GM18858 (cell line): ENCODE data around the gene COL27A1.
"Not testable (repeated sequence)": the region's sequence is repeated elsewhere in the genome, so short reads cannot be mapped to it uniquely, and the experiment has no call there.

Experiments used
- ATAC-seq: cut with Tn5 transposase; IDR thresholded peaks from one replicate; pipeline ENCODE4 v1.9.1; 2021; ENCODE audit not compliant: unreplicated experiment

The COL27A1 gene

DNA sequence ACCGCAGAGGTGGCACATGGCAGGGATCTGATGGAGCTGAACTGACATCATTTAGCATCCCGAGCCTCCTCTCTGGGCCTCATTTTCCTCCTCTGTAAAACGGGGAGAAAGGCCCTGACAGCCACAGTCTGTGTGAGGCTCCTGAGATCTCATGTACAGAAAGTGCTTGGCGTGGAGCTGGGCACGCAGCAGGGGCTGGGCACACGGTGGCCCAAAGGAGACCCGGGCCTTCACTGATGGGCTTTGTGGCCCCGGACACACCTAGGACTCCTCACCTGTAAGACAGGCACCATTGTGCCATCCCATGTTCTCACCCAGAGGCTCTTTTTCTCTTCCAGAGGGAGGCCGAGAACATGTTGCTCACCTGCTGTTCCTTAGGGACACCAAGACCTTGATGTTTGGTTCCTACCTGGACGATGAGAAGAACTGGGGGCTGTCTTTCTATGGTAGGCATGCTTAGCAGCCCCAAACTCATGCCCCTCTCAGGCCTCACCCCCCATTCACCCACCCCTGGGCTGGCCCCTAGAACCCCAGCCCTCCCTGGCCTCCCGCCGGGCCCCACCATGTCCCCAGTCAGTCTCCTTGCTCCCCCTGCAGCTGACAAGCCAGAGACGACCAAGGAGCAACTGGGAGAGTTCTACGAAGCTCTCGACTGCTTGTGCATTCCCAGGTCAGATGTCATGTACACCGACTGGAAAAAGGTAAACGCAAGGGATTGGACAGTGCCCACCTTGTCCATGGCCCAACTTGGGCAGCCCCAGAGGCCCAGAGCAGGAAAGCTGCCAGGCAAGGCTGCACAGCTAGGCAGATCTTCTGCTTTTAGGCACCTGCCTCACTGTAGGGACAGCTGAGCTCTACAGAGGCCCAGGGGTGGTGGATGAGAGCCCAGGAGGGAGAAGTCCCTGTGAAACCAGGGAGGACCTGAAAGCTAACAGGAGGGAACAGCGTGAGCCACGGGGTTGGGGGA, 176.2 kb downstream of the COL27A1 start:
- ATAC-seq = not testable (repeated sequence)

DNA sequence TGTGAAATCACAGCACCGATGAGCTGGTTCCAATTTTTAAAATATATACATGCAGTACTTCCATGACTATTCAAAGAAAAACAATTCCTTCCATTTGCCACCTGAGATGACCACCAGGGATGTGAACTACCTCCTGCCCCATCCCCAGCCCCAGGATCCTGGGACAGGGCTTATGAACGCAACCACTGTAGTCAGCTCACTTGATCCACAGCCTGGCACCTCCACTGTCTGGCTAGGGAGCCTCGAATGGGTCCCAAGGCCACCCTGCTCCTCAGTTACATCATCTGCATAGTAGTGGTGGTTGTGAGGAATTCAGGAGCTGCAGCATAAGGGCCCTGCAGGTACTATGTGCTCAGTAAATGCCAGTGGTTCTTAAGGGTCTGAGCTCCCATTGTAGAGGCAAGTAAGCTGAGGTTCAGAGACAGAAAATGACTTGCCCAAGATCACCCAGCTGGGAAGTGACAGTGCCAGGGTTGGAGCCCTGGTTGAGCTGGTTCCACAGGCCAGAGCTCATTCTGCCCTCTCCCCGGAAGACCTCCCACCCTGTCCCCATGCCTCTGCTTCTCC, 177.2 kb downstream of the COL27A1 start:
- ATAC-seq = not testable (repeated sequence)

DNA sequence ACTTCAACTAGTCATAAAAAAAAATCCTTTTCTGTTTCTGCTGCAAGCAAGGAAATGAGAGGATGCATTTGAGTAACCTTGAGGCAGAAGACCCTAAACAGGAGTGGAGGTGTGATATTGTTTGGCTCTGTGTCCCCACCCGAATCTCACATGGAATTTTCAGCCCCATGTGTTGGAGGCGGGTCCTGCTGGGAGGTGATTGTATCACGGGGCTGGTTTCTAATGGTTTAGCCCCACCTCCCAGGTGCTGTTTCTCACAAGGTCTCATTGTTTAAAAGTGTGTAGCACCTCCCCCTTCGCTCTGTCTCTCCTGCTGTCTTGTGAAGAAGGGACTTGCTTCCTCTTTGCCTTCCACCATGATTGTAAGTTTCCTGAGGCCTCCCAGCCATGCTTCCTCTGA, 178.4 kb downstream of the COL27A1 start:
- ATAC-seq = not testable (repeated sequence)

GRCh38 chr9:114334490-114334889, 179.2 kb downstream of the COL27A1 start:
- ATAC-seq = no peak

- no peak for ATAC-seq
Measured at GRCh38 chr9:114335745-114336144, 180.4 kb downstream of the COL27A1 start.

GRCh38 chr9:114336157-114336556, 180.8 kb downstream of the COL27A1 start:
- ATAC-seq = no peak

DNA sequence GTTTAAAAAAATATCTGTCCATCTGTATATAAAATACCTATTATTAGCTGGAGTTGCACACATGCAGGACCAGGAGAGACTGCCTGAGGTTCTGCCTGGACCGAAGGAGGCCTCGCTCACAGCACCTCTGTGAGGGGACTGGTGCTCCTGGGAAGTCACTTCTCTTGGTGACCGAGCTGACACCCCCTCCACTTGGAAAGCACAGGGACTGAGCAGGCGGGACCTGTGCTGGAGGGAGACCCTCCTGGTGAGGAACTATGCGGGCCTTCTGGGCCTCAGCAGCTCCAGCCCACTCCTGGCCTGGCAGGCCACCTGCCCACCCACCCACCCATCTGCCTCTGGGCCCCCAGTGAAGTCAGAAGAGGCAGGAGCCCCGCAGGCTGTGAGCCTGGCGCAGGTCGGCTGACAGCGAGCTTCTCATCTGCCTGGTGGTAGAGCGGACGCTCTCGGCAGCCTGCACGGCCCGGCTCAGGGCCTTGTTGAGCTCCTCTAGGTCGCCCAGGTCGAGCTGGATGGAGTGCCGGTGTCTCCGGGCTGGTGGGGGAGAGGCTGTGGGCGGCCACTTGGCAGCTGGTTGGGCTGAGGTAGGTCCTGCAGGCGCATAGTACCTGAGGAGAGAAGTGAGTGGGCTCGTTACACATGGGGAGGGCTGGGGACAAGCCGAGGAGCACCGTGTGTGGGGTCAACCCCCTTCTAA, 181.5 kb downstream of the COL27A1 start:
- ATAC-seq = no peak

DNA sequence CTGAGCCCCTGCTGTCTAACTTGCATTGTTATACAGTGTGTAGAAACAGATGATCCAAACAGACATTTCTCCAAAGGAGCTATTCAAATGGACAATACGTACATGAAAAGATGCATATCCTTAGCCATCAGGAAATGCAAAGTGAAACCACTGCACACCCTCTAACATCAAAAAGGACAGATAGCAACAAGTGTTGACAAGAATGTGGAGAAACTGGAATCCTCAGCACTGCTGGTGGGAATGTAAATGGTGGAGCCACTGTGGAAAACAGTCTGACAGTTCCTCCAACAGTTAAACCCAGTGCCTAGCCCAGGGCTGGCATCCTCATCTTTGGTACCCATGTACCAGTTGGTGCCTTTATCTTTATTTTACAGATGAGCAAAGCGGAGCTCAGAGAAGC, 182.8 kb downstream of the COL27A1 start:
- ATAC-seq = no peak

DNA sequence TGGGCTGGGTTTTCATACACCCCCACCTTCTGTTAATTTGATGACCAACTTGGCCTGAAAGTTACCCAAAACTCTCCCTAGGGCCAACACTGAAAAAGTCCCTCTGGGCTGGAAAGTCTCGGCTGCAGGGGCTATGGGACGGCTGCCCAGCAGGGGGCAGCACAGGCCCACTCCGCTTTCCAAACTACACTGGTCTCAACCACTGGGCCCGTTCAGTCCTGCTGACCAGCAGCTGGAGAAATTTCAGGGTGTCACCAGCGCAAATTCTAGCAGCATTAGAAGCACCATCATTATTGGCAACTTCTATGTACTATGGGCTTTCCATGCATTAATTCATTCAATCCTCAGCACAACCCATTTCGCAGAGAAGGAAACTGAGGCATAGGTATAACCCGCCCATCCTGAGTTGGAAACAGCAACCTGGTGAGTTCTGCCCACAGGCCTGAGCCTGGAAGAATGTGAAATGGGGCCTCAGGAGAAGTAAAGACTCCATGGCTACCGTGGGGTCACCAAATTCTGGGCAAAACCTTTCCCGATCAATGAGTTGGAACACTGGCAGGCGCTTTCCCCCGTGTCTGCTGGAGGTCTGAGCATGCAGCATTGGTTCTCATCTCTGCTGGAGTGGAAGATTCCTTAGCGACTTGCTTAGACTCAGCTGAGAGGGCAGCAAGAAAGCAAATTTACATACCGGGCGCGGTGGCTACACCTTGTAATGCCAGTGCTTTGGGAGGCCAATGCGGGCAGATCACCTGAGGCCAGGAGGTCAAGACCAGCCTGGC, 184.0 kb downstream of the COL27A1 start:
- no peak for ATAC-seq

- ATAC-seq = no peak
Measured at GRCh38 chr9:114341152-114341830, 186.0 kb downstream of the COL27A1 start.

DNA sequence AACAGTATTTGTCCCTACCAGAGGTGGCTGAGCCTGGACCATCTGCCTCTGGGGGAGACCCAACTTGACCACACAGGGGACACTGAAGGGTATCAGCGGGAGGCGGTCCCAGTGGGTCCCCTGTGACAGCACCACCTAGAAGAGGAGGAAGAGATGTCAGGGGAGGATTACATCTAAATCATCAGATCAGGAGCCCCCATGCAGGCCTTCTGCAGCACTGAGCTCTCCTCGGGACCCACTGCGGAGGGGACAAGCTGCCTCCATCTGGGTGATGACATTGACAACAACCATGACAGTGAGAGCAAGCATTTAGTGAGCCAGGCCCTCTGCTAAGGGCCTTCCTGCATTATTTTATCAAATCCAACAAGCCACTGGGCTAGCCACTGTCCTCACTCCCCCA, 186.7 kb downstream of the COL27A1 start:
- no peak for ATAC-seq

DNA sequence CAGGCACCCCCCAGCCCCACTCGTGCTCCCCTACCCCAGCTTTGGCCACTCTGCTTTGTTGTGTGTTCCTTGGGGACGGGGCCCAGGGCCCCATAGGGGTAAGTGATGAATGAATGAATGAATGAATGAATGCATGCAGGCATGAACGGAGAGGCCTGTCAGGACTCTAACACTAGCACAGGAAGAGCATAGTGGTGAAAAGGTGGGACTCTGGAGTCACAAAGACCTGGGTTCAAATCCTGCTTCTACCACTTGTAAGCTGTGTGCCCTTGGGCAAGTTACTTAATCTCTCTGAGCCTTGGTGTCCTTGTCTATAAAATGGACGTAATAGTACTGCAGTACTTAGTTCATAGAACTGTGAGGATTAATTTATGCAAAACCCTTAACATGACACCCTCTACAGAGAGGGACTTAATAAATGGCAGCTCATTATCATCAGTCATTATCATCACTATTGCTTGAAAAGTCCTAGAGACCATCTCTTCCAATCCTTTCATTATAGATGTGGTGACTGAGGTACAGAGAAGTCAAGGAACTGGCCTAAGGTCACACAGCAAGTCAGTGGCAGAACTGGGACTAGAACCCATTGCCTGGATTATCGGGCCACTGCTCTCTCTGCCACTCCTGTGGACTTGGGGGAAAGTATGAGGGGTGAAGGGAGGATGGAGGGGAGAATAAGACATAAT, 187.6 kb downstream of the COL27A1 start:
- no peak for ATAC-seq

DNA sequence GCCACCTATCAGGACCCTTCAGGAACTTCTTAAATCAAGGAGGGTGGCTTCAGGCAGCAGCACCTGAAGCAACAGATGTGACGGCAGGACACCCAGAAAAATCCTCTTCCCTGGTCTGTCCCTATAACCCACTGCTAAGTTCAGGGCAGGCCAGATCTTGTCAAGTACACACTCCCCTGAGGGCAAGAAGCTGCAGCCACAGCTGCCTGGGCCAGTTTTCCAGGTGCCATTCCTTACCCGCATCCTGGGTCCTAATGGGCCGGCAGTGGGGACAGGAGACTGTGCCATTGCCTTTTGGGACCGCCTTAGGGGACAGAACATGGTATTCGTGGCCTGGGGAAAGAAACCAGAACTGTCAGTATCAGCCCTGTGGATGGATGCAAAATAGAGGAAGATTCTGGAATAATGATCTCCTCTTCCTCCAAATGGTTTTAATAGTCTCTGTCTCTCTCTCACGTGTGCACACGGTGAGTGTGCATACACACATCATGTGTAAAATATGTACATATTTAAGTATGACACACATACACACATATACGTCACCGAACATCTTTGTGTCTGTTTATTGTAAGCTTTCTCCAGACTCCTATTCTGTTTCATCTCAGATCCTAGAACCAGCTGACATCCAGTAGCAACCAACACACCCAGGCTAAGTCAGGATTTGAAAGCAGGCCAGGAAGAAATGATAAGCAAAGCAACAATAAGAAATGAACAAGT, 188.3 kb downstream of the COL27A1 start:
- no peak for ATAC-seq

DNA sequence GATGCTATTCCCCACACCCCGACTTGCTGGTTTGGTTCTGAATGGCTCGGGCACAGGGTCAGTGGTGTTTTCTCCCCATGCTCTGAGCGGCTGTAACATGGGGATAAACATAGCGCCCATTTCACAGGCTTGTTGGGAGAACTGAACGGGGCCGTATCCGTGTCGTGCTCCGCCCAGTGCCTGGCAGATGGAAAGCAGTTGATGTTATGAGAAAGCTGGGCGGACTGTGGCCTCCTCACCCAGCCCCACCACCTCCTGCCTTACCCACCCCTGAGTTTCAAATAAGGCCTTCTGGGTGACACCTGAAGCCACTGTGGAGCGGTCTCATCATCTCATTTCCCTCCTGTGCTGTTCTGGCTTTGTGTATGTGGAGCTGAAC, 188.8 kb downstream of the COL27A1 start:
- ATAC-seq = no peak

GRCh38 chr9:114344692-114345091, 189.4 kb downstream of the COL27A1 start:
- no peak for ATAC-seq

GRCh38 chr9:114345493-114346065, 190.2 kb downstream of the COL27A1 start:
- ATAC-seq = no peak

- no peak for ATAC-seq
Measured at GRCh38 chr9:114346146-114346545, 190.8 kb downstream of the COL27A1 start.

- no peak for ATAC-seq
Measured at GRCh38 chr9:114347675-114348074, 192.3 kb downstream of the COL27A1 start.
